Measurements from ENCODE around the gene OSBP2.
"Not testable (repeated sequence)": the region's sequence is repeated elsewhere in the genome, so short reads cannot be mapped to it uniquely, and the experiment has no call there.

OSBP2 gene

DNA sequence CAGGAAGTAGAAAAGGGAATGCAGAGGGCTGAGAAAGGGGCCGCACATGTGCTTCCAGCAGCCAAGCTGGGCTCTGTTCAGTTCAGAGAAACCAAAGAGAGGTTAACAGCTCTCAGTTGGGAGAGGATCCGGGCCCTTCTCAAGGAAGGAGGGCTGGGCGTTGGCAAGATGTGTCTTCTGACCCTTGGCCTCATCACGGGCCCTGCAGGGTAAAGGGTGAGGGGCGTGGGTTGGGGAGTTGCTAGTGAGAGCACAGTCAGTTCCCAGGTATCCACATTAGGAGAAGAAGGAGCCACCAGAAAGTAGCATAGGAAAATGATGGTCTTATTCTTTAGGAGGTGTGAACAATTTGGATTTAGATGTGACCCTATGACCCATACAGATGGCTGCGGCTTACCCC lies 73.0 kb downstream of the OSBP2 start:
- DNase-seq: no peak

GRCh38 chr22:30770716-30771115 lies 76.0 kb downstream of the OSBP2 start:
- no peak for DNase-seq

GRCh38 chr22:30773919-30774318 lies 79.2 kb downstream of the OSBP2 start:
- DNase-seq: no peak

DNA sequence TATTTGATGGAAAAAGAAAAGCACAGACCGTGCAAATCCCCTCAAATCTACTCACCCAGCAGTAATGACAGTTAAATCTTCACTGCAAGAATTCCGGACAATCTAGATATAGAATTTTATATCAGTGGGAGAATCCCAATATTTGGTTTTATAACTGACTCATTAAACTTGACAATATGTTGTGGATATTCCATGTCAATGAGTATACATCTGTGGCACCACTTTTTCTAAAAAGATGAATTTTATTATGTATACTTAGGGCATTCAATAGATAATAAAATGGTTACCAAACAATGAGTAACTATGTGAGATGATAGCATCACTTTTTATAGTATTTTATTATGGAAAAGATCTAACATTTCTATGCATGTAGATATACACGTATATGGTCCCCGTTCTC lies 79.9 kb downstream of the OSBP2 start:
- no peak for DNase-seq

DNA sequence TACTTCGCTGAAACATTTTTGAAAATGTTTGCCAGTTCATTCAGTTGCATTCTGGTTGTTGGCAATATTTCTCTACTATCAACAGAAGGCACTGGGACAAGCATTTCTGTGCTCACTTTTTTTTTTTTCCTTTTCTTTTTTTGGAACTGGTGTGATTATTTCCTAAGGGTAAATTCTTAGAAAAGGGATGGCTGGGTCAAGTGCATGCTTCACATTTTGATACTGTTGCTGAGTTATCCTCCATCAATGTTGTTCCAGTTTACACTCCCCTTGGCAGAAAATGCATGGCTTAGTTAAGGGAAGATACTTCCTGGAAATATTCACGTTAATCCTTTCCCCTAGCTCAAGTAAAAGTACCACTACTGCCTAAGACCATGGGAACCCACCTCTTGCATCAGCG lies 81.8 kb downstream of the OSBP2 start:
- no peak for DNase-seq

DNA sequence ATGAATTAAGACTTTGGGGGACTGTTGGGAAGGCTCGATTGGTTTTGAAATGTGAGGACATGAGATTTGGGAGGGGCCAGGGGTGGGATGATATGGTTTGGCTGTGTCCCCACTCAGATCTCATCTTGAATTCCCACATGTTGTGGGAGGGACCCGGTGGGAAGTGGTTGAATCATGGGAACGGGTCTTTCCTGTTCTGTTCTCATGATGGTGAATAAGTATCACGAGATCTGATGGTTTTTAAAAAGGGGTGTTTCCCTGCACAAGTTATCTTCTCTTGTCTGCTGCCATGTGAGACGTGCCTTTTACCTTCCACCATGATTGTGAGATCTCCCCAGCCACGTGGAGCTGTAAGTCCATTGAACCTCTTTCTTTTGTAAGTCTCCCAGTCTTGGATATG lies 82.5 kb downstream of the OSBP2 start:
- not testable (repeated sequence) for DNase-seq

GRCh38 chr22:30777587-30777986 lies 82.9 kb downstream of the OSBP2 start:
- no peak for DNase-seq

GRCh38 chr22:30778261-30778660 lies 83.6 kb downstream of the OSBP2 start:
- no peak for DNase-seq

- no peak for DNase-seq
These were observed 85.4 kb downstream of the OSBP2 start for GRCh38 chr22:30780026-30780425.

- DNase-seq: no peak
These were observed 86.7 kb downstream of the OSBP2 start for GRCh38 chr22:30781271-30781875.

DNA sequence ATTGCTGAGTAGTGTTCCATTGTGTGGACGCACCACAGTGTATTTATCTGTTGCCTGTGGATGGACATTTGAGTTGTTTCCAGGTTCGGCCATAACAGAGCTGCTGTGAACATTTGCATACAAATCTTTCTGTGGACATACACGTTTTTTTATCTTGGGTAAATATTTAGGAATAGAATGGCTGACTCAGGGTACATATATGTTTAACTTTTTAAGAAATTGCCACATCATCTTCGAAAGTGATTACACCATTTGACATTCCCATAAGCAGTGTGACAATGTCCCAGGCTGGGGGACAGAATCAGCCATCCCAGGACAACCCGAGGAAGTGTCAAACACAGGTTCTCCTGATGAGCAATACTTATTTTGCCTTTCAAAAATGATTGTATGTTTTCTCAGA lies 87.9 kb downstream of the OSBP2 start:
- DNase-seq: no peak

GRCh38 chr22:30783021-30783420 lies 88.3 kb downstream of the OSBP2 start:
- no peak for DNase-seq

DNA sequence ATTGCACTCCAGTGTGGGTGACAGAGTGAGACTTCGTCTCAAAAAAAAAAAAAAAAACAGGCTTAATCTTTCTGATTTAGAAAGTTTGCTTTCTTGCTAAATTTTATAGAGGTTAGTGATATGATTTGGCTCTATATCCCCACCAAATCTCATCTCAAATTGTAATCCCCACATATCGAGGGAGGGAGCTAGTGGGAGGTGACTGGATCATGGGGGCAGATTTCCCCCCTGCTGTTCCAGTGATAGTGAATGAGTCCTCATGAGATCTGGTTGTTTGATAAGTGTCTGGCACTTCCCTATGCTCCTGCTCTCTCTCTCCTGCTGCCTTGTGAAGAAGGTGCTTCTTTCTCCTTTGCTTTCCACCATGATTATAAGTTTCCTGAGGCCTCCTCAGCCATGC lies 90.9 kb downstream of the OSBP2 start:
- DNase-seq: no peak

DNA sequence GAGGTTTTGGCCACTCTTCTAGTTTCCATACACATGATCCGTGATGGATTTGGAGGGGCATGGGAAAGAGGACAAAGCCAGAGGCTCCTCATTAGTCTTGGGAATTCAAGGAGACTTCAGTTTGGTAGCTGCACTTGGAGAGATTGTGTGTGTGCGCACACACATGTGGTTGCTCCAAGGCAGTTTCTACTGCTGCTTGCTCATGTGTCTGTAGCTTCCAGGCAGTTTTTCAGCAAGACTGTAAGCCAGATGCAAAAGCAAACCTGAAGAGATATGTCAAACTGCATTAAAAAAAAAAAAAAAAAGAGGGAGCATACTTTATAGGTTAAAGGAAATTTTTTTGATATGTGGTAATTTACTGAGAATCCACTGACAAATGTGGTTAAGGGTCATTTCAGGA lies 95.7 kb downstream of the OSBP2 start:
- no peak for DNase-seq

DNA sequence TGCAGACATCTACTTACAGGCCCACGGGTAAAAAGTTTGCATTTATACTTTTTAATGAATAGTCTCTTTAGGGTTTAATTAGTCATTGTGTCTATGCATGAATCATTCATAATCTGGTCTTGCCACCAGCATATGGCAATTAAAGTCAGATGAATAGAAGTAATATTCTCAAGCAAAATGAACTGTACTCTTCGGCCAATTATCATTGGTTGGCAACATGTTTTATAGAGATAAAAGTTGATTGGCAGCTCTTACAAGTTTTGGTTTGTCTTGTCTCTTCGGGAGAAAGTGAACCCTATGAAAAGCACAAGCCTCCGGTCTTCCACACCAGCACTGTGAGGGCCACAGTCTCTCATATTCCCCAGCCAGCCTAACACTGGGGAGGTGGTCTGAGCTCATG lies 97.8 kb downstream of the OSBP2 start:
- no peak for DNase-seq

DNA sequence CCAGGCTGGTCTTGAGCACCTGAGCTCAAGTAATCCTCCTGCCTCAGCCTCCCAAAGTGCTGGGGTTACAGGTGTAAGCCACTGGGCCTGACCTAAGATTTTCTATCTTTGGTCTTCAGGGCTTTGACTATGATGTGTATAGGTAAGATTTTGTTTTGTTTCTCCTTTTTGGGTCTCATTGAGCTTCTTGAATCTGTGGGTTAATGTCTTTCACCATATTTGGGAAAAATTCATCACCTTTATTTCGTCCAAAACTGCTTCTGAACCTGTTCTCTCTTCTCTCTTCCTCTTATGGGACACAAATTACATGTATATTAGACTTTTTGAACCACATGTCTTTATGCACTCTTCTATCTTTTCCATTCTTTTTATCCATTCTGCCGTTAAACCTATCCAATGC lies 100.4 kb downstream of the OSBP2 start:
- no peak for DNase-seq

DNA sequence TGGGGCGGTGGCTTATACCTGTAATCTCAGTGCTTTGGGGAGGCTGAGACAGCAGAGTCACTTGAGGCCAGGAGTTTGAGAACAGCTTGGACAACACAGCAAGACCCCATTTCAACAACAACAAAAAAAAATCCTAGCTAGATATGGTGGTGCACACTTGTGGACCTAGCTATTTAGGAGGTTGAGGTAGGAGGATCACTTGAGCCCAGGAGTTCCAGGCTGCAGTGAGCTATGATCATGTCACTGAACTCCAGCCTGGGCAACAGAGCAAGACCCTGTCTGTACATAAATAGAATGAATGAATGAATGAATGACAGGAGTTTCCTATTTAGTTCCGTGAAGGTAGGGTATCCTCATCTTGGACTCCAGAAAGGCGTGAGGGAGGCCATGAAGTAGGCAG lies 107.0 kb downstream of the OSBP2 start:
- DNase-seq: no peak

GRCh38 chr22:30802202-30803166 lies 107.8 kb downstream of the OSBP2 start:
- DNase-seq: peak; percentile 2

GRCh38 chr22:30803679-30804078 lies 109.0 kb downstream of the OSBP2 start:
- DNase-seq: no peak

DNA sequence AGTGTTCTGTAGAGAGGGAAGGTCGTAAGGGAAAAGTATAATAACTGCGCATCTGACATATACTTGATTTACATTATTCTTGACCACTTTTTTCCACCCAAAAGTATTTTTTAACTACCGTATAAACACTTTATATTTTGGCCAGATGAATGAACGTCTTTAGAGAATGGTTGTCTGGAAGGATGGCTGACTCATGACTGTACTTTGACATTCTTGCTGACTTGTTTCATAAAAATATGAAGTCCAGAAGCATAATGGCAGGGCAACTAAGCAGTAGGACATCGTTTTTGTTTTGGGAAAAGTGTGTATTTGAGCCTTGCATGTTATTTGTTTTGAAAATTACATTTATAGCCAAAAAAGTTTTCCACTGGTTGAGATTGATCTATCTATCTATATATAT lies 110.0 kb downstream of the OSBP2 start:
- no peak for DNase-seq

GRCh38 chr22:30806391-30806861 lies 111.8 kb downstream of the OSBP2 start:
- DNase-seq: no peak

- no peak for DNase-seq
These were observed 114.4 kb downstream of the OSBP2 start for GRCh38 chr22:30809086-30809485.

GRCh38 chr22:30810105-30810504 lies 115.4 kb downstream of the OSBP2 start:
- DNase-seq: no peak

DNA sequence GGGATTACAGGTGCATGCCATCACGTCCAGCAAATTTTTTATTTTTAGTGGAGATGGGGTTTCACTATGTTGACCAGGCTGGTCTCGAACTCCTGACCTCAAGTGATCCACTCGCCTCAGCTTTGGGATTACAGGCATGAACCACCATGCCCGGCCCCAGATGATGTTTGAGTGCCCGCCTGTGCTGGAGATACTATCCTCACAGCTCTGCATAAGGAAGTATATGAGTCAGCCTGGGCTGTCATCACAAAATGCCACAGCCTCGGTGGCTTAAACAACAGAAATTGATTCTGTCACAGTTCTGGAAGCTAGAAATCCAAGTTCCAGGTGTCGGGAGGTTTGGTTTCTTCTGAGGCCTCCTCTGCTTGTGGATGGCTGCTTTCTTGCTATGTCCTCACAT lies 119.3 kb downstream of the OSBP2 start:
- DNase-seq: no peak
